MM.1S (cell line): ENCODE measurements around the gene CEP128.

Experiments used
- DNase-seq: peaks from one replicate; pipeline ENCODE4 v3.0.0-alpha.2; 2015
- H2AFZ ChIP-seq: fragments of 300-600 bp; sonication (generic); 2 replicates; pipeline ENCODE4 v1.6.0; 2016; ENCODE audit warnings: antibody characterized with exemption, low read length
- H3F3A ChIP-seq: fragments of 300-600 bp; sonication (generic); 2 replicates; pipeline ENCODE4 v1.6.1; 2016; ENCODE audit warnings: mild to moderate bottlenecking, antibody characterized with exemption, low read length, moderate library complexity, mixed read lengths; ENCODE audit not compliant: insufficient read depth
- H3K27ac ChIP-seq: fragments of 300-600 bp; sonication (generic); 2 replicates; pipeline ENCODE4 v1.5.1; 2016; ENCODE audit warnings: mild to moderate bottlenecking, low read length
- H3K27me3 ChIP-seq: fragments of 300-600 bp; sonication (generic); replicated peaks from 2 replicates; pipeline ENCODE4 v1.6.0; 2016; ENCODE audit warnings: low read length; ENCODE audit not compliant: insufficient read depth
- H3K36me3 ChIP-seq: fragments of 300-600 bp; sonication (generic); replicated peaks from 2 replicates; pipeline ENCODE4 v1.6.1; 2016; ENCODE audit warnings: mild to moderate bottlenecking, low read length, mixed read lengths; ENCODE audit not compliant: insufficient read depth
- H3K4me1 ChIP-seq: fragments of 300-600 bp; sonication (generic); 2 replicates; pipeline ENCODE4 v1.6.1; 2016; ENCODE audit warnings: low read length, mixed read lengths
- H3K4me2 ChIP-seq: fragments of 300-600 bp; sonication (generic); 2 replicates; pipeline ENCODE4 v1.6.0; 2016; ENCODE audit warnings: low read depth, low read length
- H3K4me3 ChIP-seq: fragments of 300-600 bp; sonication (generic); 2 replicates; pipeline ENCODE4 v1.5.1; 2016; ENCODE audit warnings: low read length, mixed read lengths
- H3K79me2 ChIP-seq: fragments of 300-600 bp; sonication (generic); 2 replicates; pipeline ENCODE4 v1.6.1; 2016; ENCODE audit warnings: mixed run types, low read length, mixed read lengths
- H3K9ac ChIP-seq: fragments of 300-600 bp; sonication (generic); 2 replicates; pipeline ENCODE4 v1.6.1; 2016; ENCODE audit warnings: low read length, mixed read lengths
- H3K9me2 ChIP-seq: fragments of 300-600 bp; sonication (generic); replicated peaks from 2 replicates; pipeline ENCODE4 v1.6.1; 2016; ENCODE audit warnings: mild to moderate bottlenecking, low read length, mixed read lengths; ENCODE audit not compliant: insufficient read depth
- H3K9me3 ChIP-seq: fragments of 300-600 bp; sonication (generic); replicated peaks from 2 replicates; pipeline ENCODE4 v1.6.1; 2016; ENCODE audit warnings: mild to moderate bottlenecking, low read length, mixed read lengths; ENCODE audit not compliant: insufficient read depth
- H4K20me1 ChIP-seq: fragments of 300-600 bp; sonication (generic); 2 replicates; pipeline ENCODE4 v1.6.1; 2016; ENCODE audit warnings: mild to moderate bottlenecking, low read length, moderate library complexity, mixed read lengths; ENCODE audit not compliant: insufficient read depth
- EZH2 ChIP-seq: fragments of 300-600 bp; sonication (generic); optimal IDR thresholded peaks from 2 replicates; pipeline ENCODE3; 2017; ENCODE audit warnings: low read depth, mild to moderate bottlenecking, antibody characterized with exemption, low read length, mixed read lengths
- EZH2phosphoT487 ChIP-seq: fragments of 300-600 bp; sonication (generic); IDR thresholded peaks from 2 replicates; pipeline ENCODE4 v1.6.1; 2018; ENCODE audit warnings: antibody characterized with exemption, low read length
- TF ChIP-seq, protein P1 (sequence below): fragments of 300-600 bp; sonication (generic); IDR thresholded peaks from 2 replicates; pipeline ENCODE4 v1.5.1; 2016; ENCODE audit warnings: antibody characterized with exemption, low read length, mixed read lengths

CEP128 gene

GRCh38 chr14:80658155-80658554 is 283.4 kb downstream of the CEP128 start:
- Histone ChIP-seq H4K20me1 (no peaks in the 10 kb centered on the region), H3F3A (no peaks in the 10 kb centered on the region), H3K9ac (no peak overlapping the region), H3K4me2 (no peak overlapping the region), H3K4me3 (no peak overlapping the region), H3K27ac (no peak overlapping the region), H3K27me3 (no peaks in the 10 kb centered on the region), H2AFZ (no peak overlapping the region), H3K36me3 (no peaks in the 10 kb centered on the region), H3K4me1 (no peaks in the 10 kb centered on the region), H3K79me2 (no peaks in the 10 kb centered on the region), H3K9me3 (no peaks in the 10 kb centered on the region), H3K9me2 (no peaks in the 10 kb centered on the region)
- no peak for TF ChIP-seq EZH2phosphoT487
- TF ChIP-seq EZH2 = no peak
- TF ChIP-seq, protein P1, sequence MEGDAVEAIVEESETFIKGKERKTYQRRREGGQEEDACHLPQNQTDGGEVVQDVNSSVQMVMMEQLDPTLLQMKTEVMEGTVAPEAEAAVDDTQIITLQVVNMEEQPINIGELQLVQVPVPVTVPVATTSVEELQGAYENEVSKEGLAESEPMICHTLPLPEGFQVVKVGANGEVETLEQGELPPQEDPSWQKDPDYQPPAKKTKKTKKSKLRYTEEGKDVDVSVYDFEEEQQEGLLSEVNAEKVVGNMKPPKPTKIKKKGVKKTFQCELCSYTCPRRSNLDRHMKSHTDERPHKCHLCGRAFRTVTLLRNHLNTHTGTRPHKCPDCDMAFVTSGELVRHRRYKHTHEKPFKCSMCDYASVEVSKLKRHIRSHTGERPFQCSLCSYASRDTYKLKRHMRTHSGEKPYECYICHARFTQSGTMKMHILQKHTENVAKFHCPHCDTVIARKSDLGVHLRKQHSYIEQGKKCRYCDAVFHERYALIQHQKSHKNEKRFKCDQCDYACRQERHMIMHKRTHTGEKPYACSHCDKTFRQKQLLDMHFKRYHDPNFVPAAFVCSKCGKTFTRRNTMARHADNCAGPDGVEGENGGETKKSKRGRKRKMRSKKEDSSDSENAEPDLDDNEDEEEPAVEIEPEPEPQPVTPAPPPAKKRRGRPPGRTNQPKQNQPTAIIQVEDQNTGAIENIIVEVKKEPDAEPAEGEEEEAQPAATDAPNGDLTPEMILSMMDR = no peak
- DNase-seq = no peak

DNA sequence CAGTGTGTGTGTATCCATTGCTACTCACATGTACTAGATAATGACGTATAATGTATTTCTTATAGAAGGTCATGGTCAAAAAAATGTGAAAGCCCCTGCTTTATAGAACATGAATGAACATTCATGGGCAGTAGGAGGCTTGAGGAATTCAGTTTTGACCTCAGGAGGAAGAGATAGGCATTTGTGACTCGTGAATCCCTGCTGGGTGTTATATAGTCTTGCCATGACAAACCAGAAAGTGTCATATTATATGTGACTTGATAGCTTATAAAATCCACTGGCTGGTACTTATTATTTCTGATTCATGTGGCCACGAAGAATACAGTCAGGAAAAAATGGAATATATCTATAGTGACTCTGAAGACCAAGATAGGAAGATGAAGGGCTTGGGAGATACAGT is 287.6 kb downstream of the CEP128 start:
- Histone ChIP-seq H3K27me3 (no peaks in the 10 kb centered on the region), H3K4me2 (no peak overlapping the region), H3K9ac (no peak overlapping the region), H3F3A (no peaks in the 10 kb centered on the region), H3K9me2 (no peaks in the 10 kb centered on the region), H3K4me3 (no peak overlapping the region), H3K27ac (no peak overlapping the region), H3K79me2 (no peaks in the 10 kb centered on the region), H3K9me3 (no peaks in the 10 kb centered on the region), H2AFZ (no peak overlapping the region), H3K4me1 (no peaks in the 10 kb centered on the region), H3K36me3 (no peaks in the 10 kb centered on the region), H4K20me1 (no peaks in the 10 kb centered on the region)
- no peak for DNase-seq
- no peak for TF ChIP-seq EZH2phosphoT487
- TF ChIP-seq EZH2 = no peak
- TF ChIP-seq, protein P1 = no peak

- Histone ChIP-seq H3K4me1 (no peaks in the 10 kb centered on the region), H3K27ac (no peak overlapping the region), H3K27me3 (no peaks in the 10 kb centered on the region), H4K20me1 (no peaks in the 10 kb centered on the region), H3K9me3 (no peaks in the 10 kb centered on the region), H3K9me2 (no peaks in the 10 kb centered on the region), H3K4me2 (no peak overlapping the region), H3K36me3 (no peaks in the 10 kb centered on the region), H3F3A (no peaks in the 10 kb centered on the region), H3K79me2 (no peaks in the 10 kb centered on the region), H3K9ac (no peak overlapping the region), H2AFZ (no peak overlapping the region), H3K4me3 (no peak overlapping the region)
- no peak for DNase-seq
- TF ChIP-seq EZH2phosphoT487 = no peak
- TF ChIP-seq, protein P1 = no peak
Observed at GRCh38 chr14:80645667-80646413, 295.7 kb downstream of the CEP128 start.
